K562 (cell line): Measurements from ENCODE around the gene ELOF1. TPM values are rescaled to one million over a fixed set of nuclear protein-coding genes. Genes with fewer than 3 reads are reported as not detected.

Experiments used
- BCOR ChIP-seq: fragments of 450-650 bp; IDR thresholded peaks from 2 replicates; pipeline ENCODE4 v1.6.1; 2016
- EP300 ChIP-seq: IDR thresholded peaks from 2 replicates; pipeline ENCODE4 v1.6.1; 2012; ENCODE audit warnings: low read length, improper control_type of control experiment
- ETS1 ChIP-seq: conservative IDR thresholded peaks from 2 replicates; pipeline ENCODE4 v1.6.1; 2011; ENCODE audit warnings: low read depth, mild to moderate bottlenecking, low read length; ENCODE audit not compliant: control insufficient read depth
- HDAC1 ChIP-seq, 2 experiments: fragments of 450-650 bp; IDR thresholded peaks; 2 replicates each; pipeline ENCODE4 v1.6.1; 2016 to 2017; ENCODE audit warnings: inconsistent platforms in 1 of 2, mild to moderate bottlenecking in 1 of 2, moderate library complexity in 1 of 2
- HINFP ChIP-seq: fragments of 450-650 bp; conservative IDR thresholded peaks from 2 replicates; pipeline ENCODE4 v1.6.1; 2016; ENCODE audit warnings: missing genetic modification characterization, low read depth, mild to moderate bottlenecking, control low read depth, missing compliant biosample characterization
- KLF13 ChIP-seq: fragments of 450-650 bp; IDR thresholded peaks from 2 replicates; pipeline ENCODE4 v1.6.1; 2016; ENCODE audit warnings: missing genetic modification characterization, low read depth, mild to moderate bottlenecking, missing compliant biosample characterization, moderate library complexity, borderline replicate concordance
- MYC ChIP-seq, 2 experiments: fragments of 250-450 bp in 1 of 2; sonication (Bioruptor Pico) in 1 of 2; IDR thresholded peaks; 2 replicates each; pipeline versions ENCODE4 v1.5.1 to v1.6.1; 2012 to 2021; ENCODE audit warnings: low read depth in 2 of 2, borderline replicate concordance in 1 of 2, improper control_type of control experiment in 1 of 2, low read length in 1 of 2, mild to moderate bottlenecking in 1 of 2, moderate library complexity in 1 of 2
- NR0B1 ChIP-seq: fragments of 450-650 bp; IDR thresholded peaks from one replicate; pipeline ENCODE4 v1.6.1; 2018; ENCODE audit warnings: mild to moderate bottlenecking, moderate library complexity; ENCODE audit not compliant: partially characterized antibody
- SMARCA4 ChIP-seq: fragments of 450-650 bp; IDR thresholded peaks from 2 replicates; pipeline ENCODE4 v1.6.1; 2016
- SPI1 ChIP-seq: IDR thresholded peaks from 2 replicates; pipeline ENCODE4 v1.6.1; 2011; ENCODE audit warnings: low read depth, low read length, control low read depth, borderline replicate concordance
- XRCC4 ChIP-seq: IDR thresholded peaks from one replicate; pipeline ENCODE4 v1.6.1; 2011; ENCODE audit not compliant: insufficient read depth, insufficient read length; ENCODE audit errors: extremely low read depth
- ZC3H8 ChIP-seq: fragments of 450-650 bp; IDR thresholded peaks from 2 replicates; pipeline ENCODE4 v1.6.1; 2017
- ZNF384 ChIP-seq: IDR thresholded peaks from 2 replicates; pipeline ENCODE4 v1.6.1; 2012; ENCODE audit warnings: low read depth, low read length, improper control_type of control experiment
- ZNF518B ChIP-seq: fragments of 250-450 bp; sonication (Bioruptor Pico); IDR thresholded peaks from 2 replicates; pipeline ENCODE4 v1.5.0; 2021; ENCODE audit warnings: mild to moderate bottlenecking, moderate library complexity
- polyA plus RNA-seq, 8 experiments: library from polyadenylated mRNA; depleted of rRNA in 4 of 8; stranded (reverse) in 5 of 8; unstranded in 3 of 8; fragments of >200 nt; fragmentation: Nextera tagmentation in 2 of 8; fragmentation: Illumina TruSeq in 1 of 8; extraction: Ambion mirVana in 2 of 8; extraction: Trizol in 1 of 8; gene quantifications; 2 replicates each; pipeline versions ENCODE4 v1.2.1 to v1.2.3, GENCODE V29; 2011 to 2014; ENCODE audit warnings: inconsistent platforms in 1 of 8, missing spikeins in 1 of 8
- total RNA-seq, 7 experiments: library from RNA; depleted of rRNA in 6 of 7; stranded (reverse); fragments of >200 nt in 6 of 7; fragmentation: Illumina TruSeq in 2 of 7; extraction: Trizol in 2 of 7; gene quantifications; 2 replicates each; pipeline versions ENCODE4 v1.2.1 to v1.2.3, GENCODE V29; 2011 to 2021; ENCODE audit warnings: low replicate concordance in 1 of 7

Gene ELOF1
- total and polyA plus RNA-seq, 9 of the 15 experiments (the other 6 are each of a cell fraction or from before 2014, with no cell fraction given) = 16.7 to 147 (median 74.2) TPM

GRCh38 chr19:11534538-11534937 lies 24.5 kb downstream of the ELOF1 start (continued):
- peak in 1 of 2 experiments; percentile 70; a peak in 2 of 4 replicates for TF ChIP-seq HDAC1 (IDR thresholded peaks at IDR 0.05)
- no peak for TF ChIP-seq EP300
- no peak for TF ChIP-seq XRCC4
- no peak for TF ChIP-seq ZNF518B (CRISPR knock-in tag)
- TF ChIP-seq SPI1 = peak; percentile 75
- TF ChIP-seq KLF13 (tag) = no peak
- TF ChIP-seq ETS1 = no peak
- TF ChIP-seq MYC (IDR thresholded peaks at IDR 0.05; ENCODE audit: low read depth, low read length) = no peak
- TF ChIP-seq MYC (CRISPR knock-in tag; IDR thresholded peaks at IDR 0.05; ENCODE audit: borderline replicate concordance, low read depth) = no peak
- no peak for TF ChIP-seq NR0B1
- TF ChIP-seq SMARCA4 = peak; percentile 17; the same call in 1 of the 2 replicates
- TF ChIP-seq HINFP (tag) = peak; percentile 53
- TF ChIP-seq ZNF384 = no peak
- no peak for TF ChIP-seq ZC3H8
- TF ChIP-seq BCOR = peak; percentile 31
